ENCODE results near the gene SHTN1.

Gene SHTN1

DNA sequence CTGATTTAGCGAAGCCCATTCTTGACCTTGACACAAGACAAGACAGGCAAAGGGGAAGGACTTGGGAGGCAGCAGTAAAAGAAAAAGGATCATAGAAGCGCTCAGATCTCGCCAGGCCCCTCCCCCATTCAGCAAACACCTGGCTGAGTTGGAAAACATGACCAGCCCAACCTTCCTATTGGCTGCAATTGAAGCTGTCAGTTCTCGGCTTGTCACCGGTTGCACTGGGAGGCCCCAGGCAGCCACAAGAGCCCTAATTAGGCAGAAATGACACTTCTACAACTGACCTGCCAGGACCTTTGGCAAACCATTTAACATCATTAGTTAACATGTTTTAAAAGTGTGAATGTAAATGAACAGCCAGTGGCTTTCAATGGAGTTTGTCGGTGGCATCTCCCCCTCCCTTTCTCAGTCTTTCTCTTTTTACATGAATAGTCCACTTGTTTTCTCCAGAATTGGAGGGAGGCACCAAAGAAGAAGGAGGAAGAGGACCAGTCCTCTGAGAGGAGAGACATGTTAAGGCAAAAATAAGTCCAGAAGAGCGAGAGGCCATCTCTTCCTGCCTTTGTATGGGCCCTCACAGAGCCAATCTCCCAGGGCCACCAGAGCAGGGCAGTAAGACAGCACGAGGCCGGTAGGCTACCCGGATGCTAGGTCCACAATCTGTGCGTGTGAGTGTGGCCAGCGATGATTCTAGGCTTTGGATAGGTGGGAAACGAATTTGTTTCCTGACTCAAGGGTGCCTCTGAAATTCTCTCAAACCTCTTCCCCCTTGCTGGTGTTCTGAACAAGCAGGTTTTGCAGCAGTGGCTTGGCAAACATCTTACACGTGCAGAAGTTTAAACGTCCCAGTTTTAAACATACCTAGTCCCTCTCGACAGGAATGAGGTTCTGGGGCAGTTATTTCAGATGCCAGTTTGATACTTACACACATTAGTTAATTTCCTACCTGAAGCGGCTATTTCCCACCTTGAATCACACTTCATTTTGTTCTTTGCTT lies 170.7 kb downstream of the SHTN1 start:
- in situ Hi-C loops (cut with MboI; ENCODE audit: low pct_unique_long_range_greater_than_20kb, low sequenced_read_pairs, unreplicated experiment): no loop called here
- TF ChIP-seq, protein P1, sequence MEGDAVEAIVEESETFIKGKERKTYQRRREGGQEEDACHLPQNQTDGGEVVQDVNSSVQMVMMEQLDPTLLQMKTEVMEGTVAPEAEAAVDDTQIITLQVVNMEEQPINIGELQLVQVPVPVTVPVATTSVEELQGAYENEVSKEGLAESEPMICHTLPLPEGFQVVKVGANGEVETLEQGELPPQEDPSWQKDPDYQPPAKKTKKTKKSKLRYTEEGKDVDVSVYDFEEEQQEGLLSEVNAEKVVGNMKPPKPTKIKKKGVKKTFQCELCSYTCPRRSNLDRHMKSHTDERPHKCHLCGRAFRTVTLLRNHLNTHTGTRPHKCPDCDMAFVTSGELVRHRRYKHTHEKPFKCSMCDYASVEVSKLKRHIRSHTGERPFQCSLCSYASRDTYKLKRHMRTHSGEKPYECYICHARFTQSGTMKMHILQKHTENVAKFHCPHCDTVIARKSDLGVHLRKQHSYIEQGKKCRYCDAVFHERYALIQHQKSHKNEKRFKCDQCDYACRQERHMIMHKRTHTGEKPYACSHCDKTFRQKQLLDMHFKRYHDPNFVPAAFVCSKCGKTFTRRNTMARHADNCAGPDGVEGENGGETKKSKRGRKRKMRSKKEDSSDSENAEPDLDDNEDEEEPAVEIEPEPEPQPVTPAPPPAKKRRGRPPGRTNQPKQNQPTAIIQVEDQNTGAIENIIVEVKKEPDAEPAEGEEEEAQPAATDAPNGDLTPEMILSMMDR (IDR thresholded peaks at IDR 0.05; ENCODE audit: extremely low read depth, insufficient read depth, missing control alignments): no peak
- DNase-seq (ENCODE audit: low spot score): no peak

DNA sequence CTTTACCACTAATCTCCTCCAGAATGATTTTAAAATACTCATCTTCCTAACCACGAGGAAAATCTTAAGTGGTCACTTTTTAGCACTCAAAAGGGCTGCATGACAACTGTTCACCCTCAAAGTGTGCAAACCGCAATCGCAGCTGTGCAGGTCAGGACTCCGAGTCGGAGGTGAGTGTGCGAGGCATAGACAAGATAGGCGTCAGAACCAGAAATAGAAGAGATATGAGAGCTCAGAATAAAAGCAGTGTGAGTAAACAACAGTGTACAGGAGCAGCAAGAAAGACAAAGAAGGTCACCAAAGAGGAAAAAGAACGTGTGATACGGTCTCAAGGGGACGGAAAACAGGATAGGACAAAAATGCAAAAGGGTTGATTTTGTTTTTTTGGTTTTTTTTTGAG lies 173.2 kb downstream of the SHTN1 start:
- TF ChIP-seq, protein P1 (IDR thresholded peaks at IDR 0.05; ENCODE audit: extremely low read depth, insufficient read depth, missing control alignments): no peak
- in situ Hi-C loops (cut with MboI; ENCODE audit: low pct_unique_long_range_greater_than_20kb, low sequenced_read_pairs, unreplicated experiment): no loop called here
- DNase-seq (ENCODE audit: low spot score): no peak

Data from GM13977 (cell line).